Renal cortical epithelial cell (primary cell): ENCODE data around the gene ANKS1B. TPM values are rescaled to one million over a fixed set of nuclear protein-coding genes. Genes with fewer than 3 reads are reported as not detected.
"Not testable (repeated sequence)": the region's sequence is repeated elsewhere in the genome, so short reads cannot be mapped to it uniquely, and the experiment has no call there.

Experiments used
- DNase-seq: peaks from one replicate; pipeline ENCODE4 v3.0.0-alpha.2; 2011; ENCODE audit warnings: low read depth
- total RNA-seq: library from RNA; depleted of rRNA; stranded (reverse); fragments of >200 nt; gene quantifications from 2 replicates; pipeline ENCODE4 v1.2.3, GENCODE V29; 2014

The ANKS1B gene
- total RNA-seq, 1 donor from 2014 or later: 6.9 TPM

GRCh38 chr12:99870085-99870484, 114.7 kb downstream of the ANKS1B start:
- DNase-seq: no peak

DNA sequence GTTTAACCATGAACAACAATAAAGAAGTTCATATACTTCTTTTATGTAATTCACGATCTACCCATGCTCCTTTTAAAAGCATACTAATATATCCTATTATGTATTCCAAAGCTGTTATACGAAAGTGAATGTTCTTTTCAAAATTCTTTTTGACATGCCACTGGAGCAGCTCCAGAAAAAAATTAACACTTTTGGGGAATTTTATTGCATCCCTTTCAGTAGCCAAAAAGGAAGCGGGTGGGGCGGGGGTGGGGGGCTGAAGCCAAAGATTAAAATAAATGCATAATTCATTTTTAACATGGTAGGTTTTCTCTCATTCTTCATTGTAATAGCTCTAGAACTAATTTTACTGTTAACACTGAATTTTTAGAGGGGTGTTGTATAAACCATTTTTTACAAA, 123.0 kb downstream of the ANKS1B start:
- no peak for DNase-seq

- no peak for DNase-seq
These were observed 125.6 kb downstream of the ANKS1B start for GRCh38 chr12:99859126-99859525.

GRCh38 chr12:99852666-99853065, 132.1 kb downstream of the ANKS1B start:
- DNase-seq: no peak

GRCh38 chr12:99847936-99848335, 136.8 kb downstream of the ANKS1B start:
- no peak for DNase-seq

GRCh38 chr12:99834710-99835109, 150.0 kb downstream of the ANKS1B start:
- DNase-seq: no peak

- DNase-seq: no peak
These were observed 151.3 kb downstream of the ANKS1B start for GRCh38 chr12:99833397-99833796.

GRCh38 chr12:99824900-99825542, 159.7 kb downstream of the ANKS1B start:
- DNase-seq: no peak

DNA sequence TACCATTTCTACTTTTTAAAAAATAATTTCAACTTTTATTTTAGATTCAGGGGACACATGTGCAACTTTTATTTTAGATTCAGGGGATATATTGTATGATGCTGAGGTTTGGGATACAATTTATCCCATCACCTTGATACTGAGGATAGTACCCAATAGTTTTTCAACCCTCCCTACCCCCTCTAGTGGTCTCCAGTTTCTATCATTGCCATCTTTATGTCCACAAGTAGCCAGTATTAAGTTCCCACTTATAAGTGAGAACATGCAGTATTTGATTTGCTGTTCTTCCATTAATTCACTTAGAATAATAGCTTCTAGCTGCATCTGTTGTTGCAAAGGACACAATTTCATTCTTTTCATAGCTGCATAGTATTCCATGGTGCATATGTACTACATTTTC, 162.5 kb downstream of the ANKS1B start:
- DNase-seq: no peak

GRCh38 chr12:99810718-99811593, 173.8 kb downstream of the ANKS1B start:
- DNase-seq: peak; percentile 38

GRCh38 chr12:99809909-99810308, 174.8 kb downstream of the ANKS1B start:
- DNase-seq: no peak

GRCh38 chr12:99806304-99806703, 178.4 kb downstream of the ANKS1B start:
- DNase-seq: peak; percentile 3

- DNase-seq: peak; percentile 47
These were observed 180.0 kb downstream of the ANKS1B start for GRCh38 chr12:99804715-99805114.

GRCh38 chr12:99800605-99801004, 184.1 kb downstream of the ANKS1B start:
- DNase-seq: no peak

GRCh38 chr12:99797931-99798330, 186.8 kb downstream of the ANKS1B start:
- DNase-seq: not testable (repeated sequence)

DNA sequence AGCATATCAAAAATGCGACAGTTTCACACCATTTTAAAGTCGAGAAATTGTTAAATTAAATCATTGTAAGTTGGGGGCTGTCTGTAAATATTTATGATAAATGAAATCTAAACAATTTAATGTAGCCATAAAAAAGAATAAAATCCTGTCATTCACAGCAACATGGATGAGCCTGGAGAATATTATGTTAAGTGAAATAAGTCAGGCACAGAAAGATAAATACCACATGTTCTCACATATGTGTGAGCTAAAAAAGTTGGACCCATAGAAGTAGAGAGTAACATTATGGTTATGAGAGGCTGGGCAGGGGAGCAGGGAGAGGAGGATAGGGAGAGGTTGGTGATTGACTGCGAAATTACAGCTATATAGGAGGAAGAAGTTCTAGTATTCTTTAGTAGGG, 201.3 kb downstream of the ANKS1B start:
- DNase-seq: no peak

DNA sequence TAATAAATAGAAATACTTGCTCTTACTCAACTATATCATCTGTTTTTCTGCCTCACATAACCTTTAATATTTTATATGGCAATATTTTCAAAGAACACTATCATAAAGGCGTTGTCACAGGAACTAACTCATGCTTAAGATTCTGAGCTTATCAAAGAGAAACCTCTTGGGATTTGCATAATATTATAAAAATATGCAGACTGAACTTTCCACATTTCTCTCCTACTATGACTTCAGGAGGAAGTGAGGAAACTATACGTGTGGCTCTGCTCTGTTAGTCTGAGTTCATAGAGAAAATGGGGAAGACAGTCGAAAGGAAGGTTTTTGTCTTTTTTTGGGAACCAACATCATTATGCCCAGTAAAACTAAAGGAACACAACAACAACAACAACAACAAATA, 212.5 kb downstream of the ANKS1B start:
- no peak for DNase-seq

DNA sequence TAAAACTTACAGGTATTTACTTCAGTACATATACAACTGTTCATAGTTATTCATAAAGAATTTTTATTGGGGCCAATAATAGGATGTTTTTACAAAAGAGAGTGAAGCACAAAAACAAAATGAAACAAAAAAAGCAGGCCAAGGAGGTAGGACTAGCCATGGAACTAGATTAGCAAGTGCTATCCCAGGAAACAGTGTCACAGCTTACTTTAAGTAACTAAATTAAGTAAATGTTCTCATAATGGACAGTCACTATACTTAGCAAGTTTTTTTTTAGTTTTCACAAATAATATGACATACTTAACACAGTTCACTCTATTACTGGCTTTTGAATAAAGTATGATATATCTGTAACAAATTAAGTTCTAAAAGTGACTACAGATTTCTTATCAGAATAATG, 213.1 kb downstream of the ANKS1B start:
- DNase-seq: no peak

- DNase-seq: no peak
These were observed 215.2 kb downstream of the ANKS1B start for GRCh38 chr12:99769396-99769980.

DNA sequence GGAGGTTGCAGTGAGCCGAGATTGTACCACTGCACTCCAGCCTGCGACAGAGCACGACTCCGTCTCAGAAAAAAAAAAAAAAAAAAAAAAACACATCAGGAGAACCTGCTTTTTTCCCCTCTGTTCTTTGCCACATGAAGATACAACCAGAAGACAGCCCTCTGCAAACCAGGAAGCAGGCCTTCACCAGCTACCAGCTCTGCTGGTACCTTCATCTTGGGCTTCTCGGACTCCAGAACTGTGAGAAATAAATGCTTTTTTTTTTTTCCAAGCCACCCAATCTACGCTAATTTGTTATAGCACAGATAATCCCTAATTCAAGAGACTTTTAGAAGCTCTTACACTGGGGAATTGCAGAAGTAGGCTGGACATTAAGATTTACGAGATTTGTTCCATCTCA, 216.0 kb downstream of the ANKS1B start:
- DNase-seq: no peak

- DNase-seq: peak; percentile 54
These were observed 216.9 kb downstream of the ANKS1B start for GRCh38 chr12:99767809-99768208.

GRCh38 chr12:99766408-99766807, 218.3 kb downstream of the ANKS1B start:
- no peak for DNase-seq
